Measurements from ENCODE around the gene AP2A2.

Gene AP2A2

DNA sequence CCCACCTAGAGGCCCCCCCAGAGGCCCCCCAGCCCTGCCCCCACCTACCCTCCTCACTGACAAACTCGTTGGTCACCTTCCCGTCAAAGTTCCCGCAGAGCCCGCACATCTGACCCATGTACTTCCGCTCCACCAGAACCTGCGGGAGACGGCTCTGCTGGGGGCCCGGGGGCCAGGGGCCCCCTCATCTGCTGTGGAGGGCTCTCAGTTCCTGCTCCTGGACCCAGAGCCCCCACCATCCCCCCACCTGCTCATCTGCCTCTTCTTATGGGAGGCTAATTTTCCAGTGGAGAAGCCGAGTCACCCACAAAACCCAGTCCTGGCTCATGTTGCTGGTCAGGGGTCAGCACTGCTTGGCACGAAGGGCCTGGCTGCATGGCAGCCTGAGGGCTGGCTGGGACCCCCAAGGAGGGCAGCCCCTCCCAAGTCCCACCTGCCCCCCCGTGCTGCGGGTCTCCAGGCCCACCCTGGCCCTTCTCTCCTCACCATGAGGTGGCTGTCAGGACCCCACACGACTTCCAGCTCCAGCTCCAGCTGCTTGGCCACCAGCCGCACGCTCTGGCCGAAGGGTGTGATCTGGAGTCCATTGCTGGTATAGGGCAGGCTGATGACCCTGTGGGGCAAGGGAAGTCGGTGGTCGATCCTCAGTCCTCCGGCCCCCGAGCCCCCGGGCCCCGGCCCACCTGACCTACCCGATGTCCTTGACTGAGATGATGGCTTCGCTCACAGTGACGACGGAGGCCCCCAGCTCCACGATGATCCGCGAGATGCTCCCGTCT lies 105.6 kb downstream of the AP2A2 start:
- no peak for DNase-seq

DNA sequence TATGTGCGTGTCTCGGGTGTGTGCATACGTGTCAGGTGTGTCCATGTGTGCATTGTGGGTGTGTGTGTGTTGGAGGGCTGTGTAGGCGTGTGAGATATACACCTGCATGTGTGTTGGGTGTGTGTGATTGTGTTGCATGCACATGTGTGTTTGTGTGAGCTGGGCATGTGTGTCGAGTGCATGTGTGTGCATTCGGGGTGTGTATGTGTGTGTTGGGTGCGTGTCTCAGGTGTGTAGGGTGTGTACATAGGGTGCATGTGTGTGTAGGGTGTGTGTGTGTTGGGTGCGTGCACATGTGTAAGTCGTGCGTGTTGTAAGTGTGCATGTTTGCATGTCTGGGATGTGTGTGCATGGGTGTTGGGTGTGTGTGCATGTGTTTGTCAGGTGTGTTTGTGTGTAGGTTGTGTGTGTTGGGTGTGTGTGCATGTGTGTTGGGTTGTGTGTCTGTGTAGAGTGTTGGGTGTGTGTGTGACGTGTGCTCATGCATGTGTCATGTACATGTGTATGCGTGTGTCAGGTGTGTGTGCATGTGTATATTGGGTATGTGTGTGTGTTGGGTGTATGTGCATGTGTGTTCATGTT lies 106.7 kb downstream of the AP2A2 start:
- DNase-seq = no peak

DNA sequence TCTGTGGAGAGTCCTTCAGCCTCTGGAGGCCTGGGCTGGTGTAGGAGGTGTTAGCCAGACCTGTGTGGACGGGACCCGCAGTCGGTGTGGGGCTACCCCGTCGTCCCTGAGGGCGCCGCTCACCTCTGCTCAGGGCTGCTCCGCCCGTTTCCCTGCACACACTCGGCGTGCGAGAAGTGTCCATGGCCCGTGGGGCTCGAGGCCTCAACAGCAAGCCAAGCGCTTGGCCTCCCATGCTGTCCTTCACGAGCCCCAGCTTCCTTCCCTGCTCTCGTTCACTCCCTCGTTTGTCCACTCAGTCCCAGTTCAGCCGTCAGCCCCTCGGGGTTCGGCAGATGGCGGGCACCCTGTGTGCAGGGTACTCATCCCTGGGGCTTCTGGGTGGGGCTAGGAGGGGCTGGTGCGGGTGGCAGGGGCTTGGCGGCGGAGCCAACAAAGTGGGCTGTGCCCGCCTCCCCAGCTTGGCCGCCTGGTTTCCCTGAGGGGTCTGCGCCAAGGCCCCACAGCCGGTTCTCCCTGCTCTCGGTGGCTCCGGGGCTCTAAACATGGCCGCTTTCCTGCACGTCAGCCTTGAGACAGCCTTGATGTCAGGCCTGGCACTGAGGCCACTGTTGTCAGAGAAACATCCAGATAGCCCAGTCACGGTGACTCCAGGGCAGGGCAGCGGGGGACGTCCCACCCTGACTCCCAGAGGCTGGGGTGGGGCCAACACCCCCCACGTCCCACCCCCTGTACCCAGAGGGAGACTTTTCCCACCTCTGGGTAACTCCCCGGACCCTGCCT lies 107.5 kb downstream of the AP2A2 start:
- DNase-seq = no peak

GRCh38 chr11:1034001-1034400 lies 108.3 kb downstream of the AP2A2 start:
- DNase-seq = no peak

GRCh38 chr11:1034456-1035295 lies 109.0 kb downstream of the AP2A2 start:
- DNase-seq = no peak

- no peak for DNase-seq
Measured at GRCh38 chr11:1035577-1036283, 110.1 kb downstream of the AP2A2 start.

DNA sequence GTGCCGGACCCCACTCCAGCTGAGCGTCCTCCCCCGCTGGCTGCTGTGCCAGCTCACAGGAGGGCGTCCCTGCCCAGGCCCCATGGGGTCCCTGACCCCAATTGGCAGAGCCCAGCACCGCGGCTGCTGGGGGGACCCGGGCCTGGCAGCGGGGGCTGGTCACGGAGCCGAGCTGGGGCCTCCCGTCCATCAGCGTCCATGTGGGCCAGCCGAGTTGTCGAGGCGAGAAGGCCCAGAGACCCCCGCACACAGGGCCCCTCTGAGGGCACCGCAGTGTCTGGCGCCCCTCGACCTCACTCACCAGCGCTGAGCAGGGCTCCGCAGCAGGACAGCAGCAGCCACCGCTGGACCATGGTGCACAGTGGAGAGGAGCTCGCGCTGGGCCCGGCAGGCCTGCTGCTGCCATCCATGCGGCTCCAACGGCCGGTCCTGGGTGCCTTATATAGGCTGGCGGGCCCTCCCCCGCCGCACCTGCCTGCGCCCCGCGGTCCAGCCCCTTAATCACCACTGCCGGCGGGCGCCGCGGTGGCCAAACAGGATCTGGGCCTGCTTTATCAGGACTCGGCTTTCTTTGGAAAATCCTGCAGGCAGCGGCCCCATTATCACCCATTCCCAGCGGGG lies 110.7 kb downstream of the AP2A2 start, which contains the start of gene MUC6:
Gene MUC6, minus strand, starts transcription at position 416 of the 621 bp plus-strand sequence. Its CDS starts 63 bp downstream, at position 353.
- DNase-seq = peak; percentile 60

- DNase-seq = no peak
Measured at GRCh38 chr11:1036931-1037330, 111.3 kb downstream of the AP2A2 start.

- DNase-seq = no peak
Measured at GRCh38 chr11:1037506-1038055, 111.9 kb downstream of the AP2A2 start.

DNA sequence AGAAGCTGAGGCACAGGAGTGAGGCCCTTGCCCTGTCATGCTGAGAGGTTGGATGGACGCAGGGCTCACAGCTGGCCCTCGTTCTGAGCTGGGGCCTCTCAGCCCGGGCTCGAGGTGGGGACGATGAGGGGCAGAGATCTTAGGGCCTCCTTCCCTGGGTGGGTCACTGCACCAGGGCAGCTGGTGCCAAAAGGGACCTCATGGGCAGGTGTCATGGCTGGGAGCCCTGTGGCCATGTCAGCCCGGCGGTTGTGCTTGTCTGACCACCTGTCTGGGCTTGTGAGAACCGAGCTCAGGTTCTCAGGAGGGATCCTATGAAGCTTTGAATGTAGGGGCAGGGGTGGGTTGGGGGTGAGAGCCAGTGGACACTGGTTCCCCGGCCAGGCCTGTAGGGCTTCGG lies 112.7 kb downstream of the AP2A2 start:
- DNase-seq = no peak

- DNase-seq = no peak
Measured at GRCh38 chr11:1038921-1039320, 113.3 kb downstream of the AP2A2 start.

DNA sequence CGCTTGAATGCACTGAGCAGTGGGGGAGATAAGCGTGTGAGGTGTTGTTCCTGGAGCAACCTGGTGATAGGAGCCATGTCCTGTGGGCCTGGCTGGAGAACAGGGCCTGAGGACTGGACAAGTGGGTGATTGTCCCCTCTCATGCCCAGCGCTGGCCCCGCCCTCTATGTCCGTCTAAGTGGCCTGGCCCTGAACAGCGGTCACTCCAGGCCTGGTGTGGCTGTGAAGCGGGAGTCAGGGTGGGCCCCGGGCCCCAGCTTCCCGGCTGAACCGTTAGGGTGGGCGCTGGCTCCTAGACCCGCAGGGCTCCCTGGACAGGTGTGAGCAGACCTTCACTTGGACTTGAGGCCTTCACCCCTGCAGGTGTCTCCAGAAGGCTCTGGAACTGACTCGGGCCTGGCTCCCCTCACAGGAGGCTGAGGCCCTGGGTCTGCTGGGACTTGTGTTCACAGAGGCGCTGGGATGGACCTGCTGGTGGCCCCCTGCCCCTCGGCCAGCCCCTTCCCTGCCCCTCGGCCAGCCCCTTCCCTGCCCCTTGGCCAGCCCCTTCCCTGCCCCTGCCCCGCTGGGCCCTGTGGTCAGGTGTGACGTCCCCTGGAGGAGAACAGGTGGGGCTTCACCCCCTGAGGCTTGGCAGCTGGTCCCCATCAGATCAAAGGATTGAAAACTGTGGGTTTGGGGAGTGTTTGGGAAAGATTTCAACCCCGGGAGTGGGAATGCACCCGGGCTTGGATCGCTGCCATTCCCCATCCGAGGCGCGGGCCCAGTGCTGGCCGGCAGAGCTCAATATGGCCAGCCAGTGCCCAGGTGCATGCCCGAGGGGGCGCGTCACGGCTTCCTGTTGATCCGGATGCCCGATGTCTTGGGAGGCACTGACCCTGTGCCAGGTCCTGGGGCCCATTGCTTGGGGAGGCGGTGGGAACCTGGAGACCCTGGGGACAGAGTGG lies 114.1 kb downstream of the AP2A2 start:
- no peak for DNase-seq

- DNase-seq = no peak
Measured at GRCh38 chr11:1040428-1041148, 114.9 kb downstream of the AP2A2 start.

GRCh38 chr11:1041149-1041467 lies 115.4 kb downstream of the AP2A2 start:
- no peak for DNase-seq

- DNase-seq = no peak
Measured at GRCh38 chr11:1041471-1041870, 115.8 kb downstream of the AP2A2 start.

GRCh38 chr11:1041936-1042608 lies 116.4 kb downstream of the AP2A2 start:
- DNase-seq = no peak

DNA sequence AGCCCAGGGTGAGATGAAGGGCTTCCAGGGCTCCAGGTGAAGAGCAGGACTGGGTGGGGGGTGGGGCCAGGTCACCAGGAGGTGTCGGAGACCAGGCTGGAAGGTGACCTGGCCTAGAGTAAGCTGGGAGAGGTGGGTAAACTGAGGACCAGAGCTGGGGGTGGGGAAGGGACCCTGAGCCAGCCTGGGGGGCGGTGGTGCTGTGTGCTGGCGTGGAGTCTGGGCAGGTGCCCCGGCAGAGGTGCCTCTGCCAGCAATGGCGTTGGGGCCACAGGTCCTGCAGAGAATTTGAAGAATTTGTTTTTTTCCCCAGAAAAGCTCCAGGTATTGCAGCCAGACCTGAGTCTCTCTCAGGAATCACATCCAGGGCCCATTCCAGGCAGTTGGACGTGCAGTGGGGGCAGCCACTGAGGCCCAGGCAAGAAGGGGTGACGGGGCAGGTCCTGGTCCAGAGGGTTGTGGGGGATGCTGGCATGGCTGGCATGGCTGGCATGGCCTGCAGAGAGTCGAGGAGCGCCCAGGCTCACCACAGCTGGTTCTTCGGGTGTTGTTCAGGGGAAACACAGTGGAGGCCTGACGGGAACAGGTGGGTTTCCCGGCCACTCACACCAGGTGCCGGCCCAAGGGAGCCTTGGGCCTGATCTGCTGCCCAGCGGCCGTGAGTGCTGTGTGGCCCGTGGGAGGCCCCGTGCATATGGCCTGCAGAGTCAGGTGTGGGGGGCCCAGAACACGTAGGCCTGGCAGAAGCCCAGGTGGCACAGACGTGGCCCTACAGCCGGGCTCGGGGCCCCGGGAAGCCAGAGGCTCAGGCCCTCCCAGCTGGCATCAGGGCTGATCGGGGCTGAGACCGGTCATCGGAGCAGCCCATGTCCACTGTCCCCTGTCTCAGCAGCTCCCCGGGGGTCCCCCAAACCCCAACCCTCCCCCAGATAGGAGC lies 117.2 kb downstream of the AP2A2 start:
- no peak for DNase-seq

DNA sequence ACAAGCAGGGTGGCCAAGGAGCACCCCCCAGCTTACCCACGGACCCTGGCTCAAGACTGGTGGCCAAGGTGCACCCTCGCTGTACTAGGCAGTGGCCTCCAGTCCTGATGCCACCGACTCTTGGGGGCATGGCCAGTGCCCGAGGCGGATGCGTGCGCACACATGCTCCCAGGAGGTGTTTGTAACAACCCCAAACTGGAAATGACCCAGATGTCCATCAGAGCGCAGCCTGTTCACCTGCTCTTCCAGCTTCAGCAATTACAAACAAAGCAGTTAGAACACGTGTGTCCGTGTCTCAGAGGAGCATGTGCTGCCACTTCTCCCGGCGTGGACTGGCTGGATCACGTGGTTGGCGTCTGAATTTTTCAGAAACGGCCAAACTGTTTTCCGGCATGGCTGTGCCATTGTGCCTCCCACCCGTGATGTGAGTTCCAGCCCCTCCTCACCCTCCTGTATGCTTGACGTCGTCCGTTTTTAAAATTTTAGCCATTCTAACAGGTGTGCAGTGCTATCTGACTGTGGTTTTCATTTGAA lies 118.0 kb downstream of the AP2A2 start:
- DNase-seq = no peak

All from NCI-H69 (cell line).